M059J (cell line): ENCODE results near the gene MAPK4. TPM values are rescaled to one million over a fixed set of nuclear protein-coding genes. Genes with fewer than 3 reads are reported as not detected.
"Not testable (repeated sequence)": the region's sequence is repeated elsewhere in the genome, so short reads cannot be mapped to it uniquely, and the experiment has no call there.

ENCODE experiments used
- DNase-seq: peaks from one replicate; pipeline ENCODE4 v3.0.0-alpha.2; 2012; ENCODE audit warnings: low read depth
- total RNA-seq: library from RNA; depleted of rRNA; stranded (reverse); fragments of >200 nt; shearing (Covaris generic); gene quantifications from 2 replicates; pipeline ENCODE4 v1.2.3, GENCODE V29; 2014

The MAPK4 gene
- total RNA-seq, 1 experiment from 2014 or later: not detected

GRCh38 chr18:50680966-50681365, 121.1 kb downstream of the MAPK4 start:
- no peak for DNase-seq

DNA sequence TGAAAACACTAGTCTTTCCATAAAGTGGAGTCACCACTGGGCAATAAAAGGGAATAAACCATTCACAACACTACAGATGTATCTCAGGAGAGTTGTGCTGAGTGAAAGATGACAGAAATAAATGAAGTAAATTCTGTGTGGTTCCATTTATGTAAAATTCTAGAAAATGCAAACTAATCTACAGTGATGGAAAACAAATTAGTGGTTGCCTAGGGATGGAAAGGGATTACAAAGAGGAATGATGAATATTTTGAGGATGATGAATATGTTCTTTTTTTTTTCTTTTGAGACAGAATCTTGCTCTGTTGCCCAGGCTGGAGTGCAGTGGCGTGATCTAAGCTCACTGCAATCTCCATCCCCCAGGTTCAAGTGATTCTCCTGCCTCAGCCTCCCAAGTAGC, 123.0 kb downstream of the MAPK4 start:
- no peak for DNase-seq

GRCh38 chr18:50686409-50686808, 126.5 kb downstream of the MAPK4 start:
- DNase-seq: no peak

DNA sequence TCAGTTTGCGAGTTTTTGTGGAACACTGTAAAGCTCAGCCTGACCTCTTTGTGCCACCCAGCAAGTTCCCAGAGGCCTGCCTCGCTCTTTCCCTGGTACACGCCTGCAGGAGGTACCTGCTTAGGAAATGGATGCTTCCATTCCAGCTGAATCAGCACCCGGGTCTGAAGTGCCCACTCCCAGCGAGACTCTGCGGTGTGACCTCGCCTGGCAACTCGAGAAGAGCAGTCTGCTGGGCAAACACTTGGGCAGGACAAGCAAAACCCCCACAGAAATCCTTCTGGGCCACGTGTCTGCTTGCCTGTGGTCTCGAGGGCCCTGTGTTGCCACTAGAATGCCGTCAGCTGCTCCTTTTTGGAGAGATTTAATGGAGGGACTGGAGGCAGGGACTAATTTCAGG, 127.6 kb downstream of the MAPK4 start:
- DNase-seq: no peak

GRCh38 chr18:50689578-50689977, 129.7 kb downstream of the MAPK4 start:
- DNase-seq: no peak

DNA sequence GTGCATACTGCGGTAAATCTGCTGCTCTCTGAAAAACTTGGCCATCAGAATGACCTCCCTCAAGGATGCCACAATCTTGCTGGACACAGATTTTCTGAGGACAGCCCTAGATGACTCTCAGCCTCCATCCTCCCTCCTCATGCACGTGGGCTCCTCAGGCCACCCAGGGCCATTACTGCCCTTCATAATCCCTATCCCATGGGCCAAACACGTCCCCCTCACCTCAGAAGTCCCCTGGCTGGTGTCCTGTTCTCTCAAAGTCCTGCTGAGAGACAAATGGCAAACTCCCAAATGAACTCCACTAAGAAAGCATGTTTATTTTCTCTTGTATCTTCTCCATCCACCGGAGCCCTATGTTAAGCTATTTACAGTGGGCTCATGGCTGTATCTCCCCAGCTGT, 134.3 kb downstream of the MAPK4 start:
- DNase-seq: no peak

DNA sequence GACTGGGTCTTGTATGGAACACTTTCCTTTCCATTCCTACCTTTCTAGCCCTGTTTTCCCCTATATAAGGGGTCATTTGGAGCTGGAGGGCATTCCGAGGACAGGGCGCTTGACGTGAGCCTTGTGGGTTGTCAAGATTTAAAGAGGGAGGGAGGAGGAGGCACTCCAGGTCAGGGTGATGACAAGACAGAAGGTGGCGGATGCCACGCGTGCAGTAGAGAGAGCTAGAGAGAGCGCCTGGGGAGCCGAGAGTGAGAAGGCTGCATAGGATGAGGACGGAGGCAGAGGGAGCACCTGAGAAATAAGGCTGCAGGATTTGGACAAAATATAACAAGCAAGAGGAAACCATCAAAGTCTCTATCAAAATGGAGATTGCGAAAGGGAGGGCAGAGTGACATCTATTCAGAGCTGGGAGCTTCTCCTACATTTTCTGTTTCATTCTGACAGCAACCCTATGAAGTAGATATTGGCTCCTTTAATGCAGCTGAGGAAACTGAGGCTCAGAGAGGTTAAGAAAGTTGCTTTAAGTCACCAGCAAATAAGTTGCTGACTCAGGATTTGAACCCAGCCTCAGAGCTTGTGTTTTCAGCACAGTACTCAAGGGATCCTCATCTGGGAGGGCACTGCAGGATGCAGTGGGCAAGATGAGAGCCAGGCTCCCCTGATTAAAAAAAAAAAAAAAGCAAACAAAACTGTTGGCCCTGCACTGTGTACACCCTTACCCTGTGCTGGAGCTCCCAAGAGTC, 135.7 kb downstream of the MAPK4 start:
- DNase-seq: no peak

- DNase-seq: no peak
Measured at GRCh38 chr18:50696436-50696835, 136.5 kb downstream of the MAPK4 start.

- DNase-seq: no peak
Measured at GRCh38 chr18:50696929-50697328, 137.0 kb downstream of the MAPK4 start.

DNA sequence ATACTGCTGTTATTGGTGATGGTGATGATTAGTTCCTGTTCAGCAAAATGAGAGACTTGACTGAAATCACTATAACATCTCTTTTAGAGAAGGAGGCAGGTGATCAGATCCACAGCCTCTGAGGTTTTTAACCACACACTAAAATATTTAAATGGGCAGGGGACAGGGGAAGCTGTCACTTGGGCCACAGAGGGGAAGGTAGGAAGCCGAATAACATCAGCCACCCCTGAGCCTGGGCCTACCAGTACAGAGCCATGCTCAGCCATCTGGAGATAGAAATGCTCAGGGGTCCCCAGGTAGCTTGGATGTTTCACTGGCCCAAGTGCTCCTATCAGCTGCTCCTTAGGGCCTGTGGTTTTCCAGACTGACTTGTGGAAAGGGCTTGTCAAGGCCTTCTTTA, 137.6 kb downstream of the MAPK4 start:
- DNase-seq: no peak

GRCh38 chr18:50700245-50701165, 140.6 kb downstream of the MAPK4 start:
- DNase-seq: no peak

- DNase-seq: no peak
Measured at GRCh38 chr18:50704357-50704940, 144.6 kb downstream of the MAPK4 start.

DNA sequence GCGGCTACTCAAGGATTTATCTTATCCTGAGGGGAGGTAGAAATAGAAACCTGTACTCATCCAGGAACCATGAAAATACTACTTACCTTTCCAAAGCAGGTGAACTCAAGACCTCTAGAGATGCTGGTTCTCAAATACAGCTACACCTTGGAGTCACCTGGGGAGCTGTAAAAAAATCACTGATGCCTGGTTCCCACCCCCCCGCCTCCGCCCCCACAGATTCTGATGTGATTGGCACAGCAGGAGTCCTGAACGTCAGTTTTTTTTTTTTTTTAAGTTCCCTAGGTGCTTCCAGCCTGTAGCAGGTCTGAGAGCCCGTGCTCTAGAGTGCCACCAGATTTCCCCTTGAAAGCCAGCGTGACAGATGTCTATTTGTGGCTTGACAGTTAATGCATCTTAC, 146.3 kb downstream of the MAPK4 start:
- no peak for DNase-seq

DNA sequence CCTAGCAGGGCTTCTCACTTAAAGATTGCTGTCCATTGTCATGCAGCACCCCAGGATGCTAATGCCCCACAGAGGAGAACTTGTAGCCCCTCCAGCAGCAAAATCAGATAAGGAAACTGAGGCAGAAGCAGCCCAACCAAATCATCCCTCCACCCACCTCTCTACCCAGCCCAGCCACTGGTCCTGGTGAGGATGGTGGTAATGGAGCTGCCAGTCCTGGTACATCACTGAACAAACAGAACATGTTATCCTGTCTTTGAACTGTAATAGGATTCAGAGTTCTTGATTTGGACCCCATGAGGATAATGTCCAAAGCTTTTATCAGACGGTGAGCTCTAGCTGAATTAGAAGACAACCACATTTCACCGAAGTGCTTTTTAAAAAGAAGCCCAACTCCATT, 146.8 kb downstream of the MAPK4 start:
- no peak for DNase-seq

DNA sequence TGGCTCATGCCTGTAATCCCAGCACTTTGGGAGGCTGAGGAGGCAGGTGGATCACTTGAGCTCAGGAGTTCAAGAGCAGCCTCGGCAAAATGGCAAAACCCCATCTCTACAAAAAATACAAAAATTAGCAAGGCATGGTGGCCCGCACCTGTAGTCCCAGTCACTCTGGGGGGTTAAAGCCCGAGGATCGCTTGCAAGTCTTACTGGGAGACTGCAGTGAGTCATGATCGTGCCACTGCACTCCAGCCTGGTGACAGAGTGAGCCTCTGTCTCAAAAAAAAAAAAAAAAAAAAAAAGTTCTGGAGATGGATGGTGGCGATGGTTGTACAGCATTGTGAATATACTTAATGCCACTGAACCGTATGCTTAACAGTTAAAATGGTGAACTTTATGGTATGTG, 147.4 kb downstream of the MAPK4 start:
- not testable (repeated sequence) for DNase-seq

DNA sequence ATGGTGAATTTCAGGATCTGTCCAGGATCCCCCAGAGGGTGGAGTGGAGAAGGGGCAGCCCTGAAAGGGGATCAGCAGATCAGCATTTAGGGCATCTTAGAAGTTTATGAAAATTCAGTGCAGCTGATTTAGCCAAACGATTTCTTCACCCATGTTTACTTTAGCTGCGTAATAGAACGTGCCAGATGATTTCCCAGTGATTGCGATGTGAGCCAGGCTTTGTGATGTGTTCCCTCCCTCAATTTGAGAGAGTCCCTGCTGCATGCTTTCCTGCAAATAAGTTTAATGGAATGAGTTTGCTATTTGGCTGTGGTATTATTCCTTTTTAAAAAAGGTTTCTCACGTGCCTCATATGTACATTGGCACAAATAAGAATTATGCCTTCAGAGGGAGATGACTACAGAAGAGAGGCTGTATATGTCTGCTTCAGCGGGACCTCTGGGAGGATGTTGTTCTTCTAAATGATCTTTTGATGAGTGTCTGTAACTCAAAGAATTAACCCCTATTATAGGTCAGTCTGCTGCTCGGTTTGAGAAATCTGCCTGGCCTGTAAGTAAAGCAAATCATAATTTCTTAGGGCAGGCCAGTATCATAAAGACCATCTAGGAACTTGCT, 148.1 kb downstream of the MAPK4 start:
- DNase-seq: no peak

- DNase-seq: no peak
Measured at GRCh38 chr18:50709193-50709592, 149.3 kb downstream of the MAPK4 start.

DNA sequence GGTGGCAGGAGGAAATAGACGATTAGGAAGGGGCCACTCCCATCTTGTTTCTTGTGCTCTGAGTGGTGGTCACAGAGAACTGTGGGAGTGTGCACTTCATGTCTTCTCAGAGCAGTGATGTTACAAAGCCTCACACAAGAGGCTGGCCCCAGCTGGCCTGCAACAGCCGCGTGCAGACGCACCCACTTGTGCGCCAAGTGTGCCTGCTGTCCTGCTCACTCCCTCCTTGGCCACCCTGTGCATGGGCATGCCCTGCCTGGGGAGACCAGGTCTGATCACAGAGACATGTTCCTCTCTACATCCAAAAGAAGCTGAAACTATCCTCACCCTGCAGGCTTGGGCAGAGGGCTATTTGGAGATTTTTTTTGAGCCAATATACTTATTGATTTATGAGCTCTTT, 151.5 kb downstream of the MAPK4 start:
- no peak for DNase-seq

DNA sequence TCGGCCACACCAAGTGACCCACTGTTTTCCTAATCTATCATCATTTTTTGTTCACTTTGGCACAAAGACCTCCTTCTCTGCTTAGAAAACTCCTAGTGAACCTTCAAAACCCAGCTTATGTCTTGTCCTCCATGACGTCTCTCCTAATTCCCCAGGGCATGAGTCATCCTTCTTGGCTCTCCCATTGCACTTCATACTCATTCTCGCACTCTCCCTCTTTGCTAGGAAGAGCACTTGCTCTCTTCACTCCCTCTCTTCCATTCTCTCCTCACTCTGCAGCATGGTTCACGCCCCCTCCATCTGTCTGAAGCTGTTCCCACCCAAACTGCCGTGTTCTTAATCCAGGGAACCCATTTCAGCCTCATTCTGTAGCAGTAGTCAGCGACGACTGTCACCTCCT, 156.0 kb downstream of the MAPK4 start:
- no peak for DNase-seq

GRCh38 chr18:50716902-50717301, 157.0 kb downstream of the MAPK4 start:
- peak; percentile 19 for DNase-seq

DNA sequence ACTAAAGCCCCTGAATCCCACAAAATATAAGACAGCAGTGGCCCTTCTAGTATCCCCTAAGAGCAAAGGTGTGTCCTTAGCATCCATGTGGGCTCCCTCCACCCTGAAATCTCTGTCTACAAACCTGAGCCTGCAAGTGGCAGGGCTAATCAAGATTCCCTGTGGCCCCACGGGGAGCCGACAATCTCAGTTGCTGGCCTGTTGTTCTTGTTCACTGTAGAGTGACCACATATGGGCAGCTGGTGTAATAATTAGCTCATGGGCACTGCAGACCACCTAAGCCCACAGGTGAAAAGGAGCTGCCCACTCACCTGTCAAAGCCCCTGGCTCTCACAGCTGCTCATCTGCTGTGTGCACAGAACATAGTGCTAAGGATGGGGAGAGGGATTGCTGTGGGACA, 157.7 kb downstream of the MAPK4 start:
- no peak for DNase-seq
